HepG2 (cell line): ENCODE measurements around the gene ANKRD65. TPM values are rescaled to one million over a fixed set of nuclear protein-coding genes. Genes with fewer than 3 reads are reported as not detected.

ENCODE experiments used
- ADNP ChIP-seq: sonication (generic); formaldehyde crosslinking; IDR thresholded peaks from 2 replicates; pipeline ENCODE4 v1.4.0; 2020; ENCODE audit warnings: missing genetic modification reagents
- CAMTA2 ChIP-seq: sonication (generic); formaldehyde crosslinking; IDR thresholded peaks from 2 replicates; pipeline ENCODE4 v1.4.0; 2020; ENCODE audit warnings: mild to moderate bottlenecking, missing genetic modification reagents, borderline replicate concordance
- CREBL2 ChIP-seq: sonication (generic); formaldehyde crosslinking; IDR thresholded peaks from 2 replicates; pipeline ENCODE4 v1.8.1; 2023; ENCODE audit warnings: missing genetic modification reagents, mild to moderate bottlenecking, borderline replicate concordance
- HNRNPH1 ChIP-seq: fragments of 200-400 bp; formaldehyde crosslinking; optimal IDR thresholded peaks from 2 replicates; pipeline ENCODE3; 2017; ENCODE audit warnings: mild to moderate bottlenecking, low read depth, low read length
- MATR3 ChIP-seq: sonication (generic); formaldehyde crosslinking; IDR thresholded peaks from 2 replicates; pipeline ENCODE4 v1.4.0; 2020; ENCODE audit warnings: missing genetic modification reagents
- MIER3 ChIP-seq: IDR thresholded peaks from 2 replicates; pipeline ENCODE4 v1.6.1; 2016; ENCODE audit warnings: missing compliant biosample characterization, borderline replicate concordance
- MTF1 ChIP-seq: sonication (generic); formaldehyde crosslinking; IDR thresholded peaks from 2 replicates; pipeline ENCODE4 v1.5.0; 2020; ENCODE audit warnings: missing genetic modification reagents
- PRDM10 ChIP-seq: sonication (generic); formaldehyde crosslinking; IDR thresholded peaks from 2 replicates; pipeline ENCODE4 v1.4.0; 2020; ENCODE audit warnings: low read depth, missing genetic modification reagents
- RARA ChIP-seq: IDR thresholded peaks from 2 replicates; pipeline ENCODE4 v1.6.1; 2016; ENCODE audit warnings: missing genetic modification reagents, missing compliant biosample characterization
- RORA ChIP-seq: sonication (generic); formaldehyde crosslinking; IDR thresholded peaks from 2 replicates; pipeline ENCODE4 v1.5.0; 2020; ENCODE audit warnings: mild to moderate bottlenecking, missing genetic modification reagents, moderate library complexity
- TEAD2 ChIP-seq: sonication (generic); formaldehyde crosslinking; IDR thresholded peaks from 2 replicates; pipeline ENCODE4 v1.9.0; 2021; ENCODE audit warnings: missing genetic modification reagents
- THAP11 ChIP-seq: IDR thresholded peaks from 2 replicates; pipeline ENCODE4 v1.6.1; 2016; ENCODE audit warnings: missing biosample characterization, missing genetic modification reagents
- ZBTB44 ChIP-seq: sonication (generic); formaldehyde crosslinking; IDR thresholded peaks from 2 replicates; pipeline ENCODE4 v1.4.0; 2020; ENCODE audit warnings: missing genetic modification reagents
- ZNF234 ChIP-seq: sonication (generic); formaldehyde crosslinking; conservative IDR thresholded peaks from 2 replicates; pipeline ENCODE4 v1.5.1; 2020; ENCODE audit warnings: mild to moderate bottlenecking, missing genetic modification reagents
- ZNF253 ChIP-seq: sonication (generic); formaldehyde crosslinking; IDR thresholded peaks from 2 replicates; pipeline ENCODE4 v1.8.0; 2022; ENCODE audit warnings: mild to moderate bottlenecking, missing genetic modification reagents, borderline replicate concordance
- ZNF432 ChIP-seq: sonication (generic); formaldehyde crosslinking; IDR thresholded peaks from 2 replicates; pipeline ENCODE4 v1.5.0; 2020; ENCODE audit warnings: missing genetic modification reagents, mild to moderate bottlenecking, borderline replicate concordance
- ZNF609 ChIP-seq: sonication (generic); formaldehyde crosslinking; IDR thresholded peaks from 2 replicates; pipeline ENCODE4 v1.4.0; 2020; ENCODE audit warnings: mild to moderate bottlenecking, missing genetic modification reagents, borderline replicate concordance
- ZNF672 ChIP-seq: sonication (generic); formaldehyde crosslinking; IDR thresholded peaks from 2 replicates; pipeline ENCODE4 v1.8.1; 2022; ENCODE audit warnings: missing genetic modification reagents
- ZSCAN25 ChIP-seq: sonication (generic); formaldehyde crosslinking; IDR thresholded peaks from 2 replicates; pipeline ENCODE4 v1.8.0; 2022; ENCODE audit warnings: mild to moderate bottlenecking, missing genetic modification reagents
- polyA plus RNA-seq, 8 experiments: library from polyadenylated mRNA; depleted of rRNA in 3 of 8; stranded (reverse) in 7 of 8; unstranded in 1 of 8; fragments of >200 nt; fragmentation: Illumina TruSeq in 4 of 8; extraction: Trizol in 4 of 8; gene quantifications; 2 replicates each; pipeline versions ENCODE4 v1.2.1 to v1.2.3, GENCODE V29; 2011 to 2016; ENCODE audit warnings: low read depth in 4 of 8, missing spikeins in 1 of 8, mixed read lengths in 1 of 8; ENCODE audit not compliant: insufficient read depth in 1 of 8
- total RNA-seq, 5 experiments: library from RNA; depleted of rRNA; stranded (reverse); fragments of >200 nt; fragmentation: Illumina TruSeq; extraction: Trizol; gene quantifications; 2 replicates each; pipeline ENCODE4 v1.2.3, GENCODE V29; 2016; ENCODE audit warnings: low read depth in 1 of 5

The ANKRD65 gene
- total and polyA plus RNA-seq, 2 of the 13 experiments (the other 11 are each of a cell fraction or from before 2014, with no cell fraction given), result 12.1 to 30.1 TPM

GRCh38 chr1:1431845-1432273 lies 10.8 kb upstream of the ANKRD65 start (continued):
- no peak; the same call in 1 of the 2 replicates for TF ChIP-seq ZBTB44 (CRISPR knock-in tag)
- no peak for TF ChIP-seq ZNF672 (CRISPR knock-in tag)
- peak; percentile 73; the same call in 1 of the 2 replicates for TF ChIP-seq THAP11
- TF ChIP-seq MATR3 (CRISPR knock-in tag), result no peak
- no peak for TF ChIP-seq ZNF609 (CRISPR knock-in tag)
- no peak for TF ChIP-seq RORA (CRISPR knock-in tag)
- peak; percentile 84; the same call in 1 of the 2 replicates for TF ChIP-seq PRDM10 (CRISPR knock-in tag)
- peak; percentile 90 for TF ChIP-seq ZSCAN25 (CRISPR knock-in tag)
- no peak for TF ChIP-seq CREBL2 (CRISPR knock-in tag)
- TF ChIP-seq CAMTA2 (CRISPR knock-in tag), result no peak
- TF ChIP-seq MIER3 (CRISPR knock-in tag), result peak; percentile 15; the same call in 1 of the 2 replicates
- TF ChIP-seq HNRNPH1, result peak; percentile 89
- no peak for TF ChIP-seq MTF1 (CRISPR knock-in tag)
- no peak for TF ChIP-seq ZNF432 (CRISPR knock-in tag)
- peak; percentile 89 for TF ChIP-seq RARA (CRISPR knock-in tag)
- TF ChIP-seq ZNF253, result 0 out of 2 replicates have a peak, but pooled peaks have one; percentile 65
- TF ChIP-seq TEAD2 (CRISPR knock-in tag), result no peak
- no peak for TF ChIP-seq ADNP (CRISPR knock-in tag)
- 0 out of 2 replicates have a peak, but pooled peaks have one; percentile 55 for TF ChIP-seq ZNF234 (CRISPR knock-in tag)
